Mammary epithelial cell (primary cell): Measurements from ENCODE around the gene TOM1L2.

Experiments used
- CTCF ChIP-seq, 2 donors: IDR thresholded peaks in 1 of 2; conservative IDR thresholded peaks in 1 of 2; 2 replicates each; pipeline ENCODE4 v1.5.1; 2011 to 2012; ENCODE audit warnings: inconsistent platforms in 2 of 2, low read length in 2 of 2, mild to moderate bottlenecking in 2 of 2, control low read depth in 1 of 2, low read depth in 1 of 2; ENCODE audit not compliant: insufficient read depth in 1 of 2; ENCODE audit errors: extremely low read depth in 1 of 2
- EZH2 ChIP-seq: IDR thresholded peaks from 2 replicates; pipeline ENCODE4 v1.6.1; 2012; ENCODE audit warnings: low read length, inconsistent platforms, borderline replicate concordance

- TF ChIP-seq CTCF (conservative IDR thresholded peaks at IDR 0.05 in 1 of 2, IDR thresholded peaks at IDR 0.05 in 1 of 2; ENCODE audit: extremely low read depth in 1 of 2, insufficient read depth in 1 of 2, low read depth in 1 of 2, low read length in 2 of 2), result no peak
- no peak for TF ChIP-seq EZH2
These were observed 69.3 kb downstream of the TOM1L2 start for GRCh38 chr17:17902877-17903276.
